ENCODE measurements around the gene MOSPD2. TPM values are rescaled to one million over a fixed set of nuclear protein-coding genes. Genes with fewer than 3 reads are reported as not detected.

The MOSPD2 gene
- total RNA-seq (10 to 100 TPM; 19.4 to 48.9 TPM), polyA plus RNA-seq (10 to 100 TPM in 1 of 2 donors, 1 to 10 TPM in 1; 5.5 to 11.5 TPM)
- long read RNA-seq, donor 1, full-length matches to known transcripts = 4 of 4 reads
- long read RNA-seq, donor 1, partial matches to known transcripts = 0 of 4 reads
- long read RNA-seq, donor 1, other reads (novel, unspliced or antisense) = 0 of 4 reads
- long read RNA-seq, donor 2 = 0 reads
- long read RNA-seq, donor 3, full-length matches to known transcripts = 1 of 1 reads
- long read RNA-seq, donor 3, partial matches to known transcripts = 0 of 1 reads
- long read RNA-seq, donor 3, other reads (novel, unspliced or antisense) = 0 of 1 reads
- long read RNA-seq, donor 4, full-length matches to known transcripts = 4 of 4 reads
- long read RNA-seq, donor 4, partial matches to known transcripts = 0 of 4 reads
- long read RNA-seq, donor 4, other reads (novel, unspliced or antisense) = 0 of 4 reads
- long read RNA-seq, donor 5, full-length matches to known transcripts = 4 of 4 reads
- long read RNA-seq, donor 5, partial matches to known transcripts = 0 of 4 reads
- long read RNA-seq, donor 5, other reads (novel, unspliced or antisense) = 0 of 4 reads

DNA sequence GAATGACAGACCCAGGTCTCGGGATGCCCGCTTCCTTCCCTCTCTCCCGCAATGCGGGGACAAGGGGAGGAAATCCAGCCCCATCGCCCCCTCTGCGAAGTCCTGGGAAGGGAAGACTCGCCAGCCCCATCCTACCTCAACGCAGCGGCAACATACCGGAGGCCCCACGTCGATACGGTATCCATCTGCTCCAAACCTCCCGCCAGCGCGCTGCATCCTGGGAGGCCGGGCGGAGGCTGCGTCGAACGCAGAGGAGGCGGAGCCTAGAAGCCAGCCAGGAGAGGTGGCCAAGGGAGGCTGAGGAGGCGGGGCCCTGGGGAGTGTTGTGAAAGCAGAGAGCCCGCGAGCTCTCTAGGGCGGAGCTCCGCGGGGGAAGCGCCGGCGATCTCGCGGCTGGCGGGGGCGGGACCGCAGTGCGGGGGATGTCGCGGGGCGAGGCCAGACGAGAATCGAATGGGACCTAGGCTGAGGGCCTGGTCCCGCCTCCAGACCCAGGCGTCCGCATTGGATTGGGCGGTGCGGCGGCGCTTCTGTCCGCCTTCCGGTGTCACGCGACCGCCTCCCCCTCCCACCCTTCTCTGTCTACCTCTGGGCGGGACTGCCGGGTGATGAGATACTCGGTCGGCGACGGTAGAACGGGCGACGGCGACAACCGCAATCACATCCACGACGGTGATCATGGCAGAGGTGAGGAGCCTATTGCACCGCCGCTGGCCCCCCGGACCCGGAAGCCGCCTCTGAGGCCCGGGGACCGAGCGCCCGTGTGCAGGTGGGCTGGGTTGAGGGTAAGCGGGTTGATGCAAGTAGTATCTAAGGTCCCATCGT, at the start of gene MOSPD2, which contains the start of gene FANCB:
Gene MOSPD2, plus strand, starts transcription at position 571 of the 825 bp plus-strand sequence. Its CDS starts 108 bp downstream, at position 679.
Gene FANCB, minus strand, starts transcription at position 219 of the 825 bp plus-strand sequence. CDS start 7,559 bp downstream, outside the sequence.
- ATAC-seq (ENCODE audit: insufficient read depth, low FRiP score) (peak; percentile 98), DNase-seq (peak; percentile 96 to 97 (median 96))
- Histone ChIP-seq H3K36me3 (ENCODE audit: control insufficient read depth in 4 of 4, insufficient read depth in 4 of 4, low read length in 4 of 4) (no peaks in the 10 kb centered on the region), H3K4me1 (ENCODE audit: control insufficient read depth in 5 of 5, insufficient read depth in 5 of 5, low read length in 5 of 5) (no peaks in the 10 kb centered on the region), H3K27ac (ENCODE audit: low read depth in 1 of 2, low read length in 1 of 2) (peak within 1 kb of the TSS; percentile 86 to 88), H3K9me3 (ENCODE audit: control insufficient read depth in 4 of 4, insufficient read depth in 3 of 4, low read length in 3 of 4) (no peaks in the 10 kb centered on the region), H3K9ac (ENCODE audit: insufficient read depth in 1 of 2, low read length in 2 of 2) (peak within 1 kb of the TSS; percentile 63 to 75), H3K27me3 (ENCODE audit: control insufficient read depth in 3 of 3, insufficient read depth in 3 of 3, low read length in 2 of 3) (peaks cover 0 to 4% (median 0%) of the 10 kb centered on the region in 3 donors), H3K4me3 (peak within 1 kb of the TSS; percentile 80)
- TF ChIP-seq, protein P1, sequence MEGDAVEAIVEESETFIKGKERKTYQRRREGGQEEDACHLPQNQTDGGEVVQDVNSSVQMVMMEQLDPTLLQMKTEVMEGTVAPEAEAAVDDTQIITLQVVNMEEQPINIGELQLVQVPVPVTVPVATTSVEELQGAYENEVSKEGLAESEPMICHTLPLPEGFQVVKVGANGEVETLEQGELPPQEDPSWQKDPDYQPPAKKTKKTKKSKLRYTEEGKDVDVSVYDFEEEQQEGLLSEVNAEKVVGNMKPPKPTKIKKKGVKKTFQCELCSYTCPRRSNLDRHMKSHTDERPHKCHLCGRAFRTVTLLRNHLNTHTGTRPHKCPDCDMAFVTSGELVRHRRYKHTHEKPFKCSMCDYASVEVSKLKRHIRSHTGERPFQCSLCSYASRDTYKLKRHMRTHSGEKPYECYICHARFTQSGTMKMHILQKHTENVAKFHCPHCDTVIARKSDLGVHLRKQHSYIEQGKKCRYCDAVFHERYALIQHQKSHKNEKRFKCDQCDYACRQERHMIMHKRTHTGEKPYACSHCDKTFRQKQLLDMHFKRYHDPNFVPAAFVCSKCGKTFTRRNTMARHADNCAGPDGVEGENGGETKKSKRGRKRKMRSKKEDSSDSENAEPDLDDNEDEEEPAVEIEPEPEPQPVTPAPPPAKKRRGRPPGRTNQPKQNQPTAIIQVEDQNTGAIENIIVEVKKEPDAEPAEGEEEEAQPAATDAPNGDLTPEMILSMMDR (IDR thresholded peaks at IDR 0.05; ENCODE audit: control extremely low read depth, extremely low read depth) = no peak
- 0 to 28% methylated on average over 50 to 78 of the region's 78 CpGs for WGBS, 2 donors

DNA sequence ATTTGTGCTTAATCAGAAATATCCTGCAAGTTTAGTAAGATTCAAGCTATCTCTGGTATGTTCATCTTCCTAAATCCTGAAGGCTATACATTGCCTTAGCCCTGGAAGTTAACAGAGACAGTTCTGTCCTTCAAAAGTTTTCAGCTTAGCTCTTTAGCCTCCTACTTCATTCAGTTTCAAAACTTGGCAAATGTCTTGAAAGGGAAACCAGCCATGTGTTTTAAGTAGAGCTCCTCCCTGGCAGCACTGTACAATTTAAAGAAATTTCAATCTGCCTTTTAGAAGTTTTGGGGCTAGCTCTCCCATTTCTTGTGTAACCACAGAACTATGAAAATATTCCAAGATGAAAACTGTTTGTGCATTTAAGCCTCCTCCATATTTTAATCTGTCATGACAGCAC, 47.4 kb upstream of the MOSPD2 start:
- ATAC-seq (ENCODE audit: insufficient read depth, low FRiP score) (no peak), DNase-seq (peak in 2 of 3 donors; percentile 22 to 46)
- TF ChIP-seq, protein P1 (IDR thresholded peaks at IDR 0.05; ENCODE audit: control extremely low read depth, extremely low read depth) = no peak
- H3K27me3 ChIP-seq (ENCODE audit: control insufficient read depth in 3 of 3, insufficient read depth in 3 of 3, low read length in 2 of 3) = peaks cover 0 to 2% (median 0%) of the 10 kb centered on the region in 3 donors
- no peaks in the 10 kb centered on the region for H3K9me3 ChIP-seq (ENCODE audit: control insufficient read depth in 4 of 4, insufficient read depth in 3 of 4, low read length in 3 of 4)
- H3K4me1 ChIP-seq (ENCODE audit: control insufficient read depth in 5 of 5, insufficient read depth in 5 of 5, low read length in 5 of 5) = no peaks in the 10 kb centered on the region
- H3K36me3 ChIP-seq (ENCODE audit: control insufficient read depth in 4 of 4, insufficient read depth in 4 of 4, low read length in 4 of 4) = no peaks in the 10 kb centered on the region
- no peak overlapping the region for H3K27ac ChIP-seq (ENCODE audit: low read depth in 1 of 2, low read length in 1 of 2)
- H3K9ac ChIP-seq (ENCODE audit: insufficient read depth in 1 of 2, low read length in 2 of 2) = no peak overlapping the region
- H3K4me3 ChIP-seq = no peak overlapping the region

- no peak for ATAC-seq (ENCODE audit: insufficient read depth, low FRiP score)
Observed at GRCh38 chrX:14826319-14826718, 46.9 kb upstream of the MOSPD2 start.

More at GRCh38 chrX:14826319-14826718, 46.9 kb upstream of the MOSPD2 start:
- no peak for DNase-seq
- Histone ChIP-seq H3K27ac (ENCODE audit: low read depth in 1 of 2, low read length in 1 of 2) (no peak overlapping the region), H3K4me1 (ENCODE audit: control insufficient read depth in 5 of 5, insufficient read depth in 5 of 5, low read length in 5 of 5) (no peaks in the 10 kb centered on the region), H3K9ac (ENCODE audit: insufficient read depth in 1 of 2, low read length in 2 of 2) (no peak overlapping the region), H3K27me3 (ENCODE audit: control insufficient read depth in 3 of 3, insufficient read depth in 3 of 3, low read length in 2 of 3) (peaks cover 0 to 2% (median 0%) of the 10 kb centered on the region in 3 donors), H3K9me3 (ENCODE audit: control insufficient read depth in 4 of 4, insufficient read depth in 3 of 4, low read length in 3 of 4) (no peaks in the 10 kb centered on the region), H3K4me3 (no peak overlapping the region), H3K36me3 (ENCODE audit: control insufficient read depth in 4 of 4, insufficient read depth in 4 of 4, low read length in 4 of 4) (no peaks in the 10 kb centered on the region)
- TF ChIP-seq, protein P1 (IDR thresholded peaks at IDR 0.05; ENCODE audit: control extremely low read depth, extremely low read depth) = no peak
- 68 to 93% methylated on average over 3 of the region's 3 CpGs for WGBS, 2 donors

Data from lung (tissue), 16 donors.